DMS114 treated with DMSO at 0.1 percent for 48 hours (cell line): ENCODE data around the gene SFXN5.

ENCODE experiments used
- DNase-seq: peaks from one replicate; lab custom pipeline; 2025; ENCODE audit not compliant: unreplicated experiment; lab: John Stamatoyannopoulos, UW

The SFXN5 gene

DNA sequence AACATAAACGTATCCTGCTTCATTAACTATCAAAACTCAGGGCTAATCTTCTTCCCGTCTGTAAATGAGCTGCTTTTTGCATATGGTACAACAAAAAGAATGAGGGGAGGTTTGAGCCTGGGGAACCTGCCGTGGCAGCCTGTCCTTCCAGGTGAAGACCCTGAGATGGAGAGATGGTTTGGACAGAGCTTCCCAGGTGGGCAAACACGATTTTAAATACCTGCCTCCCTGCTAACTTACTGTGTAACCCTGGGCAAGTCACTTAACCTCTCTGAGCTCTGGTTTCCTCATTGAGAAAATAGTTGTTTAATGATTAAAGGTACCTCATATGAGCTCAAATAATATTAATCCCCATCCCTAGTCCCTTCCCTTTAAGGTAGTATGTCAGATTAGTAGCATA, 145.1 kb downstream of the SFXN5 start:
- DNase-seq, result no peak

DNA sequence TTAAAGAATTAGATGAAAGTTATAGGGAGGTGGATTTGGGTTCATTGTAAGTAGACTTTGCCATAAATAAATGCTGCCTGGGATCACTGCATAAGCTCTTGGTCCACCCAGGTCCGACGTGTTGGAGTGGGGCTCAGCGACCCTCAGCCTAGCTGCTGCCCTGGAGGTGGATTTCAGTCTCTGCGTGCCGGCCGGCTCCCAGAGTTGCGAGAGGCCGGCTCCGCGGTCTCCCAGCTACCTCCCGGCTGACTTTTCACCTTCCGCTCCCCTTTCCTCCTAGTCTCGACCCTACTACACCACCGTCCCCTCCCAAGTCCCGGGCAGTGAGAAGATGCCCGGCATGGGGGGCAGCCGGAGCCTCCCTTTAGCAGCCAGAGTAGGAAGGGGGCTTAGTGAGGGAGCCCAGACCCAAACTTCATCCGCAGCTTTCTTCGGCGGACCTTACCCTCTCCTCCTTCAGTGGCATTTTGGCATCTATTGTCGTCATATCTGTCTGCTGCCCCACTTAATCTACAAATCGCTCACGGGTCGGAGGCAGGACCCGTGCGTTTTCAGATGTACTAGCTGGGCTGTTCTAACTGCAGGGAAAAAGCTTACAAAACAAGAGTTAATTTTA, 146.1 kb downstream of the SFXN5 start:
- no peak for DNase-seq

- DNase-seq, result no peak
These were observed 146.9 kb downstream of the SFXN5 start for GRCh38 chr2:72924353-72925240.

DNA sequence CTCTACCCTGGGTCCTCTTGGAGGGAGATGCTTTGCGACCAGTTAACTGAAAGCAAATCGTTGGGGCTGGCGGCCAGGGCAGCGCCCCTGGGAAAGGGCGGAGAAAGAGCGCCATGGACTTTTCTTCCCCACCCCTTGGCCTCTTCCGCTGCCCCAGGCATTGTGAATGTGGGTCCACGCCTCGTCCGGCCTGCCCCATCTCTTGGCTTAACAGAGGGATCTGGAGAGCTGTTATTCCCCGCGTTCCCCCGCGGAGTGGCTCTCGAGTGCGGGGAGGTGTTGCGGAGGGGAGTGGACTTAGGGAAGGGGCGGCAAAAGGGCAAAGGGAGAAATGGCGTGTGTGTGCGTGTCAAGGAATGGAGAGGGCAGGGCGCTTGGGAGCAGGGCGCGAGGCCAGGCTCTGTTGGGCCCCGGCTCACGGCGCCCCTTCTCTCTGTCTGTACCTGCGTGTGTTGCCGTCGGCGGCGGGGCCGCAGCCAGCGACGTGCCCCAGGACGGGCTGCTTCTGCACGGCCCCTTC, 147.6 kb downstream of the SFXN5 start:
- no peak for DNase-seq

- no peak for DNase-seq
These were observed 149.7 kb downstream of the SFXN5 start for GRCh38 chr2:72921853-72922252.

GRCh38 chr2:72921088-72921851, 150.2 kb downstream of the SFXN5 start:
- DNase-seq, result no peak

- DNase-seq, result peak; percentile 18
These were observed 151.0 kb downstream of the SFXN5 start for GRCh38 chr2:72920318-72921087.

- DNase-seq, result peak; percentile 21
These were observed 151.8 kb downstream of the SFXN5 start for GRCh38 chr2:72919414-72920317.

- DNase-seq, result no peak
These were observed 153.5 kb downstream of the SFXN5 start for GRCh38 chr2:72917877-72918553.

DNA sequence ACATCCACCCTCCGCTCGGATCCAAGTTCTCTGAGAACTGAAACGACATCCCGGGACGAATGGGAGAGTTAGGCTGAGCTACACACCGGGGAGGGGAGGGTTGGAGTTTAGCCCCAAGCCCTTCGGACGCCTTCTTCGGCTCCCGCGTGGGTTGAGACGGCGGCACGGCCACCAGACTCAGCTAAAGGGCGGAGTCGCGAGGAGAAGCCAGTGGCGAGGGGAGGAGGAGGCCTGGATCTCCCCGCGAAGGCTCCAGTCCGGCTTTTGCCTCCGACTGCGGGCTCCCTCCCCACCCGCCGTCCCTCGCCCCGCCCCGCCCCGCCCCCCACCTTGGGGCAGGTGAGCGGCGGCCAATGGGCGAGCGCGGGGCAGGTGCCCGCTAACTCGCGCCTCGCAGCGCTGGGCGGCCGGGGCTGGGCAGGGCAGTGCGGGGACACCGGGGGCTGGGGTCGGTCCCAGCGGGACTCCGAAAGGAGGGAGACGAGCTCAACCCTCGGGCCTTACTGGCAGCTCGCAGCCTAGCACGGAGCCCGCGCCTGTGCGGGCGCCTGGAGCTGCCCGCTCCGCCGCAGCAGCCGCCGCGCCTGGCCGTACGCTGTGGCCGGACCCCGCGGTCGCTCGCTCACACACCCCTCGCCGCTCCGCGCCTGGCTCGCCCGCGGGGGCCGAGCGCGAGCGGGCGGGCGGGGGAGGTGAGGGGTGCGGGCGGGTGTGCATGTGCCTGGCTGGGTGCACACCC, 154.2 kb downstream of the SFXN5 start, which contains the start of gene EMX1:
EMX1 (plus strand) TSS at position 382 of the 739 bp plus-strand sequence; CDS start at position 716, 334 bp downstream.
- DNase-seq, result peak; percentile 56

- no peak for DNase-seq
These were observed 154.8 kb downstream of the SFXN5 start for GRCh38 chr2:72916743-72917137.

DNA sequence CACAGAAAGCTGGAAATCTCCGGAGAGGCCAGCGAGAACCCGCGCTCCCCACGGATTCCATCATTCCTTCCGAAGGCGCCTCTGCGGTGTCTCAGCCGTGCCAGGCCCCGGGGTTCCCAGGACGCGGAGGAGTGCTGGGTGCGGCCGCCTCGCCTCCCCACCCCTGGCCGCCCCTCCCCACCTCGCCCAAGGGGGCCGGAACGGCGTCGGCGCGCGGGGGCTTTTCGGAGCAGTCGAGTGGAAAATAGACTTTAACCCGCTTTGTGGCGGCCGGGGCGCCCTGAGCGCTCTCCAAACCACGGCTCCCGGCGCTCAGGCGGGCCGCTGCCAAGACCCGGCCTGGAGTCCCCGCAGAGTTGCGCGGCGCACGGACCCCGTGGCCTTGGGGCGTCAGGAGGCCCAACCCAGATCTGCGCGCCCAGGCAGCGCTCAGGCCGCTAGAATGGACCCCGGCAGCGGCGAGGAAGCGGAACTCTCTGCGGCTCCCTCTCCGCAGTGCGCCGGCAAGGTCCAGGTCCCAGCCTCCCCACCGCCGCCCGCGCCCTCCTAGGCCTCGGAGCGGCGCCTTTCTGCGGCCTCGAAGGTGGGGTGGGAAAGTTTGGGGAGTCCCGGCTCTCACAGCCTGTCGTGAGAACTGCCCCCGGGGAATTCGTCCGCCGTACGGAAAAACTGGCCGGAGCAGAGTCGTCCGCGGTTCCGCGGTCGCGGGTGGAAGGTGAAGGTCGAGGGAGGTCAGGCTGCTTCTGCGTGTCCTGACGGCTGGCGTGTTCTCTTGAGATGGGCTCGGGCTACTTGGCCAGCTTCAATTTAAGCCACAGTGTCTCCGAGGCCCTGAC, 155.4 kb downstream of the SFXN5 start:
- DNase-seq, result no peak

GRCh38 chr2:72915320-72915906, 156.1 kb downstream of the SFXN5 start:
- DNase-seq, result no peak

- no peak for DNase-seq
These were observed 156.8 kb downstream of the SFXN5 start for GRCh38 chr2:72914589-72915319.

- no peak for DNase-seq
These were observed 157.3 kb downstream of the SFXN5 start for GRCh38 chr2:72914206-72914559.

GRCh38 chr2:72913486-72914205, 157.9 kb downstream of the SFXN5 start:
- peak; percentile 13 for DNase-seq
